IPS-20b (cell line): ENCODE results near the gene TMEM175.
A peak's percentile ranks its signal among the peaks of the same experiment; 100 is the strongest.

Experiments used
- H3K27ac ChIP-seq: one replicate; pipeline ENCODE4 v1.5.1; 2013; ENCODE audit warnings: low read length
- H3K27me3 ChIP-seq: 2 replicates; pipeline ENCODE4 v1.6.1; 2013; ENCODE audit warnings: mild to moderate bottlenecking, low read length, inconsistent platforms; ENCODE audit not compliant: insufficient read depth
- H3K36me3 ChIP-seq: 2 replicates; pipeline ENCODE4 v1.6.1; 2013; ENCODE audit warnings: low read depth, mild to moderate bottlenecking, inconsistent platforms, low read length, moderate library complexity; ENCODE audit not compliant: insufficient read depth
- H3K4me1 ChIP-seq: 2 replicates; pipeline ENCODE4 v1.6.1; 2013; ENCODE audit warnings: mild to moderate bottlenecking, control low read depth, inconsistent platforms, low read length, moderate library complexity; ENCODE audit not compliant: insufficient read depth
- H3K4me3 ChIP-seq: 2 replicates; pipeline ENCODE4 v1.5.1; 2013; ENCODE audit warnings: mild to moderate bottlenecking, low read length, inconsistent platforms
- H3K9ac ChIP-seq: 2 replicates; pipeline ENCODE4 v1.6.1; 2013; ENCODE audit warnings: low read depth, mild to moderate bottlenecking, inconsistent platforms, low read length, moderate library complexity
- H3K9me3 ChIP-seq: 2 replicates; pipeline ENCODE4 v1.6.1; 2013; ENCODE audit warnings: mild to moderate bottlenecking, low read depth, low read length, inconsistent platforms; ENCODE audit not compliant: insufficient read depth

TMEM175 gene

GRCh38 chr4:1001561-1002130, 69.4 kb downstream of the TMEM175 start:
- Histone ChIP-seq H3K9me3 (no peaks in the 10 kb centered on the region), H3K4me1 (no peaks in the 10 kb centered on the region), H3K4me3 (no peak overlapping the region; the same call in 1 of the 2 replicates), H3K36me3 (no peaks in the 10 kb centered on the region), H3K9ac (no peak overlapping the region), H3K27me3 (peaks cover 98% of the 10 kb centered on the region), H3K27ac (no peak overlapping the region)

- Histone ChIP-seq H3K27me3 (peaks cover 99% of the 10 kb centered on the region), H3K9me3 (no peaks in the 10 kb centered on the region), H3K4me3 (no peak overlapping the region; the same call in 1 of the 2 replicates), H3K36me3 (no peaks in the 10 kb centered on the region), H3K4me1 (no peaks in the 10 kb centered on the region), H3K9ac (no peak overlapping the region), H3K27ac (no peak overlapping the region)
Measured at GRCh38 chr4:1002131-1002630, 69.9 kb downstream of the TMEM175 start.

- Histone ChIP-seq H3K27ac (no peak overlapping the region), H3K4me1 (no peaks in the 10 kb centered on the region), H3K27me3 (peaks cover 99% of the 10 kb centered on the region), H3K4me3 (no peak overlapping the region; the same call in 1 of the 2 replicates), H3K9ac (no peak overlapping the region), H3K36me3 (no peaks in the 10 kb centered on the region), H3K9me3 (no peaks in the 10 kb centered on the region)
Measured at GRCh38 chr4:1002631-1003251, 70.5 kb downstream of the TMEM175 start.

- Histone ChIP-seq H3K4me1 (no peaks in the 10 kb centered on the region), H3K4me3 (peak overlapping the region; percentile 40; the same call in 1 of the 2 replicates), H3K9me3 (no peaks in the 10 kb centered on the region), H3K27me3 (peaks cover 99% of the 10 kb centered on the region), H3K36me3 (no peaks in the 10 kb centered on the region), H3K27ac (no peak overlapping the region), H3K9ac (no peak overlapping the region)
Measured at GRCh38 chr4:1003271-1004070, 71.2 kb downstream of the TMEM175 start.

- H3K36me3 ChIP-seq, result no peaks in the 10 kb centered on the region
- no peak overlapping the region for H3K4me3 ChIP-seq
- H3K27ac ChIP-seq, result no peak overlapping the region
- peaks cover 99% of the 10 kb centered on the region for H3K27me3 ChIP-seq
- no peak overlapping the region for H3K9ac ChIP-seq
- H3K9me3 ChIP-seq, result no peaks in the 10 kb centered on the region
- H3K4me1 ChIP-seq, result no peaks in the 10 kb centered on the region
Measured at GRCh38 chr4:1004071-1004418, 71.8 kb downstream of the TMEM175 start.

- Histone ChIP-seq H3K27ac (no peak overlapping the region), H3K9me3 (no peaks in the 10 kb centered on the region), H3K4me1 (no peaks in the 10 kb centered on the region), H3K9ac (no peak overlapping the region), H3K4me3 (no peak overlapping the region), H3K27me3 (peaks cover 96% of the 10 kb centered on the region), H3K36me3 (no peaks in the 10 kb centered on the region)
Measured at GRCh38 chr4:1004557-1005485, 72.6 kb downstream of the TMEM175 start.

GRCh38 chr4:1006856-1007255, 74.6 kb downstream of the TMEM175 start:
- Histone ChIP-seq H3K9me3 (no peaks in the 10 kb centered on the region), H3K27ac (no peak overlapping the region), H3K9ac (no peak overlapping the region), H3K4me1 (no peaks in the 10 kb centered on the region), H3K36me3 (no peaks in the 10 kb centered on the region), H3K27me3 (peaks cover 89% of the 10 kb centered on the region), H3K4me3 (no peak overlapping the region)
